PFSK-1 (cell line): ENCODE measurements around the gene PML.

Experiments used
- POLR2AphosphoS5 ChIP-seq: IDR thresholded peaks from 2 replicates; pipeline ENCODE4 v1.6.1; 2012; ENCODE audit warnings: low read depth, mild to moderate bottlenecking, control low read depth, low read length, moderate library complexity
- SIN3A ChIP-seq: IDR thresholded peaks from 2 replicates; pipeline ENCODE4 v1.6.1; 2012; ENCODE audit warnings: mild to moderate bottlenecking, low read length, moderate library complexity, borderline replicate concordance; ENCODE audit not compliant: insufficient read depth
- TF ChIP-seq, protein P1 (sequence below), 2 experiments: IDR thresholded peaks; 2 replicates each; pipeline versions ENCODE4 v1.6.1 to v1.8.0; 2011 to 2012; ENCODE audit warnings: low read depth in 2 of 2, low read length in 2 of 2, control low read depth in 1 of 2, inconsistent platforms in 1 of 2, mild to moderate bottlenecking in 1 of 2, moderate library complexity in 1 of 2; ENCODE audit not compliant: insufficient read depth in 1 of 2

GRCh38 chr15:73969151-73969759, 25.3 kb upstream of the PML start:
- TF ChIP-seq POLR2AphosphoS5 (no peak), SIN3A (peak; percentile 57; the same call in 1 of the 2 replicates)
- TF ChIP-seq, protein P1, sequence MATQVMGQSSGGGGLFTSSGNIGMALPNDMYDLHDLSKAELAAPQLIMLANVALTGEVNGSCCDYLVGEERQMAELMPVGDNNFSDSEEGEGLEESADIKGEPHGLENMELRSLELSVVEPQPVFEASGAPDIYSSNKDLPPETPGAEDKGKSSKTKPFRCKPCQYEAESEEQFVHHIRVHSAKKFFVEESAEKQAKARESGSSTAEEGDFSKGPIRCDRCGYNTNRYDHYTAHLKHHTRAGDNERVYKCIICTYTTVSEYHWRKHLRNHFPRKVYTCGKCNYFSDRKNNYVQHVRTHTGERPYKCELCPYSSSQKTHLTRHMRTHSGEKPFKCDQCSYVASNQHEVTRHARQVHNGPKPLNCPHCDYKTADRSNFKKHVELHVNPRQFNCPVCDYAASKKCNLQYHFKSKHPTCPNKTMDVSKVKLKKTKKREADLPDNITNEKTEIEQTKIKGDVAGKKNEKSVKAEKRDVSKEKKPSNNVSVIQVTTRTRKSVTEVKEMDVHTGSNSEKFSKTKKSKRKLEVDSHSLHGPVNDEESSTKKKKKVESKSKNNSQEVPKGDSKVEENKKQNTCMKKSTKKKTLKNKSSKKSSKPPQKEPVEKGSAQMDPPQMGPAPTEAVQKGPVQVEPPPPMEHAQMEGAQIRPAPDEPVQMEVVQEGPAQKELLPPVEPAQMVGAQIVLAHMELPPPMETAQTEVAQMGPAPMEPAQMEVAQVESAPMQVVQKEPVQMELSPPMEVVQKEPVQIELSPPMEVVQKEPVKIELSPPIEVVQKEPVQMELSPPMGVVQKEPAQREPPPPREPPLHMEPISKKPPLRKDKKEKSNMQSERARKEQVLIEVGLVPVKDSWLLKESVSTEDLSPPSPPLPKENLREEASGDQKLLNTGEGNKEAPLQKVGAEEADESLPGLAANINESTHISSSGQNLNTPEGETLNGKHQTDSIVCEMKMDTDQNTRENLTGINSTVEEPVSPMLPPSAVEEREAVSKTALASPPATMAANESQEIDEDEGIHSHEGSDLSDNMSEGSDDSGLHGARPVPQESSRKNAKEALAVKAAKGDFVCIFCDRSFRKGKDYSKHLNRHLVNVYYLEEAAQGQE (IDR thresholded peaks at IDR 0.05; ENCODE audit: insufficient read depth in 1 of 2, low read depth in 2 of 2, low read length in 2 of 2) = peak in 1 of 2 experiments; percentile 70; a peak in 1 of 4 replicates
